Endothelial cell of umbilical vein (primary cell): ENCODE results near the gene PPP6R1. TPM values are rescaled to one million over a fixed set of nuclear protein-coding genes. Genes with fewer than 3 reads are reported as not detected.

Experiments
- BruUV-seq: library from RNA; stranded (reverse); fragments of 400-500 nt; replicated peaks from 2 replicates; lab custom pipeline; 2021; lab: Mats Ljungman, UMichigan
- CTCF ChIA-PET: fragments of 300-600, 350-600 bp; sonication (Branson Sonifier 250); formaldehyde crosslinking; loops from one replicate; lab custom pipeline; 2021; ENCODE audit warnings: antibody characterized with exemption, inconsistent platforms; lab: Charles Lee
- POLR2A ChIA-PET: fragments of 300-600, 350-600 bp; sonication (Branson Sonifier 250); formaldehyde crosslinking; loops from one replicate; lab custom pipeline; 2021; ENCODE audit warnings: antibody characterized with exemption, inconsistent platforms; lab: Charles Lee
- DNase-seq: peaks from one replicate; pipeline ENCODE4 v3.0.0-alpha.2; 2011; ENCODE audit warnings: low read depth, low spot score
- FAIRE-seq: peaks from 2 replicates; lab custom pipeline; 2011; peaks lifted over from hg19 to GRCh38; lab: Jason Lieb, UNC
- H2AFZ ChIP-seq: 2 replicates; pipeline ENCODE4 v1.6.0; 2012; ENCODE audit warnings: low read depth, low read length, control low read depth, inconsistent platforms
- H3K27ac ChIP-seq: 2 replicates; pipeline ENCODE4 v1.5.1; 2011; ENCODE audit warnings: low read depth, mild to moderate bottlenecking, control low read depth, low read length, moderate library complexity; ENCODE audit not compliant: insufficient read depth
- H3K27me3 ChIP-seq, 2 experiments: 2 replicates each; pipeline versions ENCODE4 v1.6.0 to v1.6.1; 2011; ENCODE audit warnings: low read length in 2 of 2, mixed read lengths in 1 of 2; ENCODE audit not compliant: control insufficient read depth in 2 of 2, insufficient read depth in 2 of 2
- H3K36me3 ChIP-seq, 2 experiments: 2 replicates in 1 of 2; 3 replicates in 1 of 2; pipeline ENCODE4 v1.5.1; 2011; ENCODE audit warnings: low read length in 2 of 2, mild to moderate bottlenecking in 1 of 2, moderate library complexity in 1 of 2; ENCODE audit not compliant: control insufficient read depth in 2 of 2, insufficient read depth in 2 of 2; ENCODE audit errors: extremely low read depth in 1 of 2
- H3K4me1 ChIP-seq: 3 replicates; pipeline ENCODE4 v1.5.1; 2011; ENCODE audit warnings: mild to moderate bottlenecking, low read length; ENCODE audit not compliant: control insufficient read depth, insufficient read depth; ENCODE audit errors: extremely low read depth
- H3K4me2 ChIP-seq: 2 replicates; pipeline ENCODE4 v1.6.1; 2011; ENCODE audit warnings: low read length, control low read depth, mixed read lengths; ENCODE audit not compliant: insufficient read depth
- H3K4me3 ChIP-seq, 3 experiments: fragments of 200-600 bp in 1 of 3; sonication (generic), shearing (Covaris generic) in 1 of 3; replicated peaks in 1 of 3; 2 replicates each; pipeline ENCODE4 v1.5.1; 2011 to 2016; ENCODE audit warnings: control low read depth in 3 of 3, low read length in 3 of 3, mild to moderate bottlenecking in 2 of 3, inconsistent platforms in 1 of 3, low read depth in 1 of 3, moderate library complexity in 1 of 3; ENCODE audit not compliant: insufficient read depth in 1 of 3
- H3K79me2 ChIP-seq: 2 replicates; pipeline ENCODE4 v1.6.0; 2012; ENCODE audit warnings: low read length, inconsistent platforms; ENCODE audit not compliant: control insufficient read depth, insufficient read depth
- H3K9ac ChIP-seq: replicated peaks from 2 replicates; pipeline ENCODE3; 2011; ENCODE audit warnings: low read length, control low read depth; ENCODE audit not compliant: insufficient read depth; ENCODE audit errors: extremely low read depth
- H3K9me1 ChIP-seq: replicated peaks from 3 replicates; pipeline ENCODE4 v1.6.0; 2011; ENCODE audit warnings: mild to moderate bottlenecking, low read length; ENCODE audit not compliant: control insufficient read depth, insufficient read depth; ENCODE audit errors: extremely low read depth
- H3K9me3 ChIP-seq: replicated peaks from 2 replicates; pipeline ENCODE4 v1.5.1; 2012; ENCODE audit warnings: low read length, inconsistent platforms; ENCODE audit not compliant: control insufficient read depth, insufficient read depth
- H4K20me1 ChIP-seq: replicated peaks from 2 replicates; pipeline ENCODE3; 2011; ENCODE audit warnings: mild to moderate bottlenecking, low read length; ENCODE audit not compliant: control insufficient read depth, insufficient read depth; ENCODE audit errors: extremely low read depth
- EZH2 ChIP-seq: IDR thresholded peaks from 2 replicates; pipeline ENCODE4 v1.6.1; 2012; ENCODE audit warnings: borderline replicate concordance, low read depth, mild to moderate bottlenecking, moderate library complexity, low read length, inconsistent platforms; ENCODE audit not compliant: severe bottlenecking
- FOS ChIP-seq: IDR thresholded peaks from 2 replicates; pipeline ENCODE4 v1.6.1; 2011; ENCODE audit warnings: mild to moderate bottlenecking, low read length, moderate library complexity, borderline replicate concordance; ENCODE audit not compliant: insufficient read depth
- GATA2 ChIP-seq: IDR thresholded peaks from 2 replicates; pipeline ENCODE4 v1.7.0; 2011; ENCODE audit warnings: low read depth, mild to moderate bottlenecking, moderate library complexity, mixed read lengths, low read length; ENCODE audit not compliant: insufficient read length, insufficient read depth
- JUN ChIP-seq: IDR thresholded peaks from 2 replicates; pipeline ENCODE4 v1.6.1; 2011; ENCODE audit warnings: borderline replicate concordance, low read depth; ENCODE audit not compliant: insufficient read length, insufficient read depth
- MYC ChIP-seq: IDR thresholded peaks from one replicate; pipeline ENCODE4 v1.6.1; 2011; ENCODE audit warnings: mild to moderate bottlenecking, low read depth, low read length
- POLR2A ChIP-seq: IDR thresholded peaks from 2 replicates; pipeline ENCODE4 v1.6.1; 2012; ENCODE audit warnings: low read depth, mild to moderate bottlenecking, control low read depth, low read length
- POLR2AphosphoS5 ChIP-seq: IDR thresholded peaks from 2 replicates; pipeline ENCODE4 v1.6.1; 2012; ENCODE audit warnings: low read depth, mild to moderate bottlenecking, control low read depth, low read length, moderate library complexity; ENCODE audit not compliant: insufficient read depth
- dilution Hi-C: fragments of 300-500 bp; cut with MboI; formaldehyde crosslinking; loops from one replicate; pipeline ENCODE4 v1.15.0; 2019; ENCODE audit warnings: low sequenced_read_pairs; ENCODE audit not compliant: extremely low pct_ligation_motif_present
- intact Hi-C: fragments of 100-400 bp; cut with micrococcal nuclease; formaldehyde crosslinking; loops from one replicate; pipeline ENCODE4 v1.10.0; 2022
- polyA plus RNA-seq, 4 experiments: library from polyadenylated mRNA; depleted of rRNA in 3 of 4; stranded (reverse) in 3 of 4; unstranded in 1 of 4; fragments of >200 nt; gene quantifications; 2 replicates each; pipeline versions ENCODE4 v1.2.1 to v1.2.3, GENCODE V29; 2011 to 2012; ENCODE audit warnings: missing spikeins in 1 of 4
- total RNA-seq: library from RNA; stranded (reverse); gene quantifications from 2 replicates; pipeline ENCODE4 v1.2.3, GENCODE V29; 2021
- TF ChIP-seq, protein P1 (sequence below): IDR thresholded peaks from 2 replicates; pipeline ENCODE4 v1.6.1; 2011; ENCODE audit not compliant: insufficient read depth, insufficient read length
- TF ChIP-seq, protein P2 (sequence below), 2 donors: IDR thresholded peaks; 1 replicate in 1 of 2; 2 replicates in 1 of 2; pipeline ENCODE4 v1.5.1; 2011; ENCODE audit warnings: low read length in 2 of 2, mild to moderate bottlenecking in 2 of 2, moderate library complexity in 2 of 2, control low read depth in 1 of 2, inconsistent platforms in 1 of 2, low read depth in 1 of 2; ENCODE audit not compliant: insufficient read depth in 1 of 2; ENCODE audit errors: extremely low read depth in 1 of 2

PPP6R1 gene
- total and polyA plus RNA-seq, 2 donors (not counting 3 experiments of a cell fraction or from before 2014, with no cell fraction given), result 35.7 to 71.8 TPM

DNA sequence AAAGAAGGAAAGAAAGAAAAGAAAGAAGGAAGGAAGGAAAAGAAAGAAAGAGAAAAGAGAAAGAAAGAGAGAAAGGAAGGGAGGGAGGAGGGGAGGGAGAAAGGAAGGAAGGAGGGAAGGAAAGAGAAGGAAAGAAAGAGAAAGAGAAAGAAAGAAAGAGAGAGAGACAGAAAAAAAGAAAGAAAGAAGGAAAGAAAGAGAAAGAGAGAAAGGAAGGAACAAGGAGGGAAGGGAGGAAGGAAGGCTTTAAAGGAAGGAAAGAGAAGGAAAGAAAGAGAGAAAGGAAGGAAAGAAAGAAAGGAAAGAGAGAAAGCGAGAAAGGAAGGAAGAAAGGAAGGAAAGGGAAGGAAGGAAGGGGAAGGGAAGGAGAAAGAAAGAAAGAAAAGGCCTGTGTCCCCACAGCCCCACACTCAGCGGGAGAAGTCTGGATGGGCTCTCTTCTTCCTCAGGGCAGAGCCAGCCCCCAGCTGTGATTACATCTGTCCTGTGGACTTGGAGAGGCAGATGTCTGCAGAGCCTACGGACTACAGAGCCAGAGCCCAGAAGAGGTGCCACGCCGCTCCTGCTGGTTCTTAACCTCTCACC, 59.1 kb downstream of the PPP6R1 start:
- Histone ChIP-seq H3K4me2 (no peak overlapping the region), H3K27ac (no peak overlapping the region), H3K9me1 (no peaks in the 10 kb centered on the region), H4K20me1 (no peaks in the 10 kb centered on the region), H3K9me3 (no peaks in the 10 kb centered on the region), H3K36me3 (no peaks in the 10 kb centered on the region), H3K4me1 (no peaks in the 10 kb centered on the region), H3K9ac (no peak overlapping the region), H3K4me3 (no peak overlapping the region), H3K27me3 (no peaks in the 10 kb centered on the region), H2AFZ (no peak overlapping the region), H3K79me2 (no peaks in the 10 kb centered on the region)
- intact Hi-C loops (no loop called here), dilution Hi-C loops (no loop called here)
- TF ChIP-seq GATA2 (no peak), POLR2AphosphoS5 (no peak), POLR2A (no peak), JUN (no peak), FOS (no peak), MYC (no peak), EZH2 (no peak)
- TF ChIP-seq, protein P1, sequence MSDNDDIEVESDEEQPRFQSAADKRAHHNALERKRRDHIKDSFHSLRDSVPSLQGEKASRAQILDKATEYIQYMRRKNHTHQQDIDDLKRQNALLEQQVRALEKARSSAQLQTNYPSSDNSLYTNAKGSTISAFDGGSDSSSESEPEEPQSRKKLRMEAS, result no peak
- TF ChIP-seq, protein P2, sequence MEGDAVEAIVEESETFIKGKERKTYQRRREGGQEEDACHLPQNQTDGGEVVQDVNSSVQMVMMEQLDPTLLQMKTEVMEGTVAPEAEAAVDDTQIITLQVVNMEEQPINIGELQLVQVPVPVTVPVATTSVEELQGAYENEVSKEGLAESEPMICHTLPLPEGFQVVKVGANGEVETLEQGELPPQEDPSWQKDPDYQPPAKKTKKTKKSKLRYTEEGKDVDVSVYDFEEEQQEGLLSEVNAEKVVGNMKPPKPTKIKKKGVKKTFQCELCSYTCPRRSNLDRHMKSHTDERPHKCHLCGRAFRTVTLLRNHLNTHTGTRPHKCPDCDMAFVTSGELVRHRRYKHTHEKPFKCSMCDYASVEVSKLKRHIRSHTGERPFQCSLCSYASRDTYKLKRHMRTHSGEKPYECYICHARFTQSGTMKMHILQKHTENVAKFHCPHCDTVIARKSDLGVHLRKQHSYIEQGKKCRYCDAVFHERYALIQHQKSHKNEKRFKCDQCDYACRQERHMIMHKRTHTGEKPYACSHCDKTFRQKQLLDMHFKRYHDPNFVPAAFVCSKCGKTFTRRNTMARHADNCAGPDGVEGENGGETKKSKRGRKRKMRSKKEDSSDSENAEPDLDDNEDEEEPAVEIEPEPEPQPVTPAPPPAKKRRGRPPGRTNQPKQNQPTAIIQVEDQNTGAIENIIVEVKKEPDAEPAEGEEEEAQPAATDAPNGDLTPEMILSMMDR (IDR thresholded peaks at IDR 0.05; ENCODE audit: extremely low read depth in 1 of 2, insufficient read depth in 1 of 2, low read depth in 1 of 2, low read length in 2 of 2), result no peak
- CTCF ChIA-PET, result interaction anchor here (1.4 to 1.7 kb wide), 2 partner anchors 184 to 268 kb away, joined by 4 to 5 read pairs; partner anchors contain the start of gene TMEM238
- DNase-seq (no peak), FAIRE-seq (no peak)
- POLR2A ChIA-PET, result interaction anchor here (0.6 kb wide), 1 partner anchor 7 kb away, joined by 3 read pairs; no protein-coding TSS in a partner anchor
- no TSS peak for BruUV-seq
